Kasumi-1 (cell line): ENCODE results near the gene EPHA2.

ENCODE experiments used
- DNase-seq, 2 experiments: peaks; one replicate each; lab custom pipeline; 2025; lab: John Stamatoyannopoulos, UW

EPHA2 gene

DNA sequence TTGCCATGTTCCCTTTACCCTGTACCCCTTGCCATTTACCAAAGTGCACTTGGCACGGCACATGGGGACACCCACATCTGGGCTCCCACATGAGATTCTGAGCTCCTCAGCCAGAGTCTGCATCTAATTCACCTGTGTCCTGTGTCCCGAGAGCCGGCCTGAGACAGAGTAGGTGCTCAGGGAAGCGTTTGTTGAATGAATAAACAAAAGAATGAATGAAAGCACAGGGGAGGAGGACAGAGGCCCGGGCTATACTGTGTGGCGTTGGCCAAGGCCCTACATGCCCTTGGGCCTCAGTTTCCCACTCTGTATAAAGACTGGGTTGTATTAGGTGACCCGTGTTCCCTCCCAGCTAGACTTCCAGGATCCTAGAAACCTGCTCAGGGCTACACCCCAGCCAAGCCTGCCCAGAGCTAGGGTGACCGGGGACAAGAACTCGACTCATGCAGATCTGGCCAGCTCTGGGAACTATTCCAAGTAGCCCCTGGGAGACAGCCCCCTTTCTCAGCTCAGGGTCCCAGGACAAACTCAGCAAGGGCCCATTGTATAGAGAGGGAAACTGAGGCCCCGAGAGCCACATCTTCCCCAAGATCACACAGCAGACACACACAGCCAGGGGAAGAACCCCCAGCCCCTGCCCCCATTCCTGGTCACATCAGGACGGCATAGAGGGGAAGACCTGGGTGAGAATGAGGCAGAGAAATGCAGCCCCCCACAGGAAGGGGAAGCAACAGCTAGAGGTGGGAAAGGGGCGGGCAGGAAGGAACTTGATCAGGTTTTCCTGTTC is 6.0 kb downstream of the EPHA2 start:
- DNase-seq: no peak

DNA sequence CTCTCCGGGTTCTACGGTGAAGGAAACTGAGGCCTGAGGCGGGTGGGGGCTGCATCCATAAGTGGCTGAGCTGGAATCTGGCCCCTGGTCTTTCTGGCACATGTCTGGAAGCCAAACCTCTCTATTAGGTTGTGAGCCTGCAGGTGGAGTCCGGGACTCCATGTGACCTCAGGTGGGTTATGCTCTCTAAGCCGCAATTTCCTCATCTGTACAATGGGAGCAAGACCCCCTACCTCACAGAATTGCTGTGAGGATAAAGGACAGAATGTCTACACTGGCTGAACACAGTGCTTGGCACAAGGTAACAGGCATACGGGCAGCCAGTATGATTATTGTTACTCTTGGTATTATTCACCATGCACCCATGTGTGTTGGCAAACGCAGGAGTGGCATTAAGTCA is 6.7 kb downstream of the EPHA2 start:
- DNase-seq: no peak

DNA sequence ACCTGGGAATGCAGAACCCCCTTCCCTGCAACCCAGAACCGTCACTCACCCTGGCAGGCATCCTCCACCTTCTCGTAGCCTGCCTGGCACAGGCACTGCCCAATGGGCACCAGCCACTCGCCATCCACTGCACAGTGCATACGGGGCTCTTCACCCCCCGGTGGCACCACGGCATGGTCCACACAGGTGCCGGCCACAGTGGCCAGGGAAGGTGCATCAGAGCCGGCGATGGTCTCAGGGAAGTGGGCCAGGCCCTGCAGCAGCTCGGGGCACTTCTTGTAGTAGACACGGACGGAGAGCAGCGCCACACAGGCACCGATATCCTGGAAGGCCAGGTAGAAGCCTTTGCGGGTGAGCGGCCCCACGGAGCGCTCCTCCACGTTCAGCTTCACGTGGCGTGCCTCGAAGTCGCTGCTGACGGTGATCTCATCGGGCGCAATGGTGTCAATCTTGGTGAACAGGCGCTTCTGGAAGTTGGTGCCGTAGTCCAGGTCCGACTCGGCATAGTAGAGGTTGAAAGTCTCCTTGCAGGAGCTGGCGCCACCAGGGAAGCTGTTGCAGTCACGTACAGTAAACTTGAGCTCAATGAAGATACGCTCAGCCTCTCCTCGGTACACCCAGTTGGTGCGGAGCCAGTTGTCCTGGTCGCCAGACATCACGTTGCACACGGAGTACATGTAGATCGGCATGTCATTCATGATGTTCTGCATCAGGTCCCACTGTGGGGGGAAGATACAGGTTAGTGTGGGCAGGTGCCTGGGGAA is 7.4 kb downstream of the EPHA2 start:
- DNase-seq: no peak

GRCh38 chr1:16147156-16147926 is 8.5 kb downstream of the EPHA2 start:
- no peak for DNase-seq

- DNase-seq: no peak
These were observed 9.4 kb downstream of the EPHA2 start for GRCh38 chr1:16146279-16147155.

DNA sequence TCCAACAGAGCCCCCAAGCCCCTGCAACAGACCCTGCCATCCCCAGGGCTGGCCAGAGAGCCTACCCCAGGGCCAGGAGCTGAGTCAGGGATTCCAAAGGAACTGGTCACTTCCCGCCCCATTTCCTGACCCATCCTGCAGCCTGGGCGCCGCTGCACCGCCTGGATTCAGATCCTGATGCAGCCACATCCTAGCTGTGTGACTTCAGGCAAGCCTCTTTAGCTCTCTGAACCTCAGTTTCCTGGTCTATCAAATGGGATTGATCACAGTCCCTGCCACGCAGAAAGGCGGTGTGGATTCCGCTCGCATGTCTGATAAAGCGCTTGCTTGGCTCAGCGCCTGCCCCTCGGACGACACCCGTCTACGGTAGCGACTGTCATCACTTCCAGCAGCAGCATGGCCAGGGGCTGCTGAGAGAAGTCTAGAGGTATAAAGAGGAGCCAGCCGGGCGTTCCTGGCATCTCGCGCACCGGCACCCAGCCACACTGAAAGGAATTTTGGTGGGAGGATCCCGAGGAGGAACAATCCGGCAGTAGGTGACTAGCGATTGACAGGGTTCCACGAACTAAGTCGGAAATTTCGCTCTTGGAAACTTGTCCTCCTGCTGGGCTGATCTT is 10.1 kb downstream of the EPHA2 start:
- DNase-seq: no peak

- DNase-seq: no peak
These were observed 10.7 kb downstream of the EPHA2 start for GRCh38 chr1:16145030-16145661.

GRCh38 chr1:16144325-16145029 is 11.4 kb downstream of the EPHA2 start:
- no peak for DNase-seq

GRCh38 chr1:16143566-16144324 is 12.1 kb downstream of the EPHA2 start:
- DNase-seq: no peak

GRCh38 chr1:16143005-16143565 is 12.8 kb downstream of the EPHA2 start:
- DNase-seq: no peak

DNA sequence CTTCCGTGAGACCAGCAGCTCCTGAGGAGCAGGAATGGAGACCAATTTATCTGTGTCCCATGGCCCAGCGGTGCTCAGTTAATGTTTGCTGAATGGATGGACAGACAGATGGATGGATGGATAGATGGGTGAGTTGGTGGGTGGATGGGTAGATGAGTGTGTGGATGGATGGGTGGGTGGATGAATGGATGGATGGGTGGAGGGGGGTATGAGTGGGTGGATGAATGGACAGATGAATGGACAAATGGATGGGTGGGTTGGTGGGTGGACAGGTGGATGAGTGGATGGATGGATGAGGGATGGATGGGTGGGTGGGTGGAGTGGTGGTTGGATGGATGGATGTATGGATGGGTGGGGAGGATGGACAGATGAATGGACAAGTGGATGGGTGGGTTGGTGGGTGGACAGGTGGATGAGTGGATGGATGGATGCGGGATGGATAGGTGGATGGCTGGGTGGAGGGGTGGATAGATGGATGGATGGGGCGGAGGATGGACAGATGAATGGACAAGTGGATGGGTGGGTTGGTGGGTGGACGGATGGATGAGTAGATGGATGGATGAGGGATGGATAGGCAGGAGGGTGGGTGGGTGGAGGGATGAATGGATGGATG is 13.4 kb downstream of the EPHA2 start:
- no peak for DNase-seq

DNA sequence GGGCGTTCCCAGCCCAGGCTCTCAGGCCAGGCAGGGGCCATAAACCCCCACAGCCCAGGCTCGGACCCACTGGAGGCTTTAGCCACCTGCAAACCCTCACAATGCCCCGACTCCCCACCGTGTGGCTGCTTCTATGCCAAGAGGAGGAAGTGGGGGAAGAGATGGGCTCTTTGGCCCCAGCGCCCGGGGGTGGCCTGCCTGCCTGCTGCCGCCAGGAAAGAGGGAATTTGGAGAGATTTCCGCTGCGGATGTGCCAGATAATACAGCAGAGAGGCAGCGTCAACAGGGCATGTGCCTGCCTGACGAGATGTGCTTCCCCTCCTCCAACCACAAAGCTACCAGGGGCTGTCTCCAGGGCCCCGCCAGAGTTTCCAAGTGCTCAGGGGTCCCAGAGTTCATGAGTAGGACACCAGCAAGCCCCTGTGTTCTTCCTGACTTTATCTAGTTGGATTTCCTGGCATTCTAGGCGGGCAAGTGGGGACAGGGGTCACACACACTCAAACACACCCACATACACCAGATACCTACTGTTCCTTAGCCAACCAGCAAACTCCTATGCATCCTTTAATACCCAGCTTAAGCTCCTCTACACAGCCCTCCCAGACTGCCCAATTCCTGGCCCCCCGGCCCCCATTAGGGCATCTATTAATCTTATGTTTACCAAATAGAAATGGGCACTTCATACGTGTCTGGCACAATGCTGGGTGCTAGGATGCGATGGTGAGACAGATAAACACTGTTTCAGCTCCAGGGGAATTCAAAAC is 14.1 kb downstream of the EPHA2 start:
- DNase-seq: peak; percentile 60 to 61

- DNase-seq: no peak
These were observed 15.7 kb downstream of the EPHA2 start for GRCh38 chr1:16140068-16140596.

DNA sequence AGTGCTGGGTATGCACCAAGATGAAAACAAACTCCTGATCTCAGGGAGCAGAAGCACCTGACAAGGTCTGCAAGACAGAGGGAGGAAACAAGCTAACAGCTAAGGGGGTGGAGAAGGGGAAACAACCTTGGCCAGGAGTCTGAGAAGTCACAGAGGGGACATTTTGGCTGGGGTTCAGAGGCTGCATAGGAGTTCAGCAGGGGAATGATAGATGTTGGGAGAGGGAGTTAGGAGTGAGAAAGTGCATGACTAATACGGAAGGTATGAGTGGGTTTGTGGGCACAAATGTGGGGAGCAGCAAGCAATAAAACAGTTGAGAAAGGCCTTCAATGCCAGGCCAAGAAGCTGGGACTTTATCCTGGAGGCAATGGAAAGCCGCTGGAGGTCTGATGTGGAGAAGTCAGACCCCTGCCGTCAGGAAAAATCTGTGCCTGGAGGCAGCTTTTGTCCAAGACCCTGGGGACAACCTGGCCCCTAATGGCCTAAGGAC is 16.4 kb downstream of the EPHA2 start:
- DNase-seq: no peak

- no peak for DNase-seq
These were observed 17.1 kb downstream of the EPHA2 start for GRCh38 chr1:16138772-16139221.

GRCh38 chr1:16137890-16138467 is 17.9 kb downstream of the EPHA2 start:
- DNase-seq: no peak

GRCh38 chr1:16135501-16135900 is 20.4 kb downstream of the EPHA2 start:
- DNase-seq: no peak
